H1 (cell line): ENCODE results near the gene ARHGAP8.

Experiments
- CHD1 ChIP-seq: IDR thresholded peaks from 2 replicates; pipeline ENCODE4 v1.6.1; 2012; ENCODE audit warnings: low read depth, low read length, improper control_type of control experiment
- CTCF ChIP-seq, 3 experiments: IDR thresholded peaks; 1 replicate in 2 of 3; 2 replicates in 1 of 3; pipeline versions ENCODE4 v1.5.1 to v1.6.1; 2011; ENCODE audit warnings: low read length in 3 of 3, mild to moderate bottlenecking in 3 of 3, inconsistent platforms in 2 of 3, low read depth in 1 of 3, moderate library complexity in 1 of 3; ENCODE audit not compliant: insufficient read depth in 1 of 3; ENCODE audit errors: control extremely low read depth in 1 of 3
- EZH2 ChIP-seq: fragments of 200-600 bp; sonication (generic); IDR thresholded peaks from 2 replicates; pipeline ENCODE4 v1.7.1; 2012; ENCODE audit warnings: low read depth, mild to moderate bottlenecking, moderate library complexity, low read length, inconsistent platforms; ENCODE audit not compliant: severe bottlenecking
- MAX ChIP-seq: IDR thresholded peaks from 2 replicates; pipeline ENCODE4 v1.6.1; 2012; ENCODE audit warnings: inconsistent platforms
- NRF1 ChIP-seq: IDR thresholded peaks from 2 replicates; pipeline ENCODE4 v1.6.1; 2011; ENCODE audit warnings: mild to moderate bottlenecking, low read depth, low read length, improper control_type of control experiment
- POLR2A ChIP-seq, 2 experiments: IDR thresholded peaks; 1 replicate in 1 of 2; 2 replicates in 1 of 2; pipeline ENCODE4 v1.6.1; 2011; ENCODE audit warnings: low read depth in 2 of 2, low read length in 2 of 2, mild to moderate bottlenecking in 2 of 2; ENCODE audit errors: control extremely low read depth in 1 of 2
- POU5F1 ChIP-seq: IDR thresholded peaks from 2 replicates; pipeline ENCODE4 v1.6.1; 2011; ENCODE audit warnings: low read depth, mild to moderate bottlenecking, low read length, moderate library complexity
- TAF1 ChIP-seq: IDR thresholded peaks from 2 replicates; pipeline ENCODE4 v1.6.1; 2011; ENCODE audit warnings: mild to moderate bottlenecking, low read depth, low read length
- YY1 ChIP-seq: IDR thresholded peaks from 2 replicates; pipeline ENCODE4 v1.6.1; 2011; ENCODE audit warnings: low read depth, mild to moderate bottlenecking, low read length

- TF ChIP-seq YY1 (no peak), POU5F1 (no peak), TAF1 (no peak), CTCF (IDR thresholded peaks at IDR 0.05; ENCODE audit: control extremely low read depth in 1 of 3, insufficient read depth in 1 of 3, low read depth in 1 of 3, low read length in 3 of 3) (no peak), CHD1 (no peak), MAX (no peak), NRF1 (no peak), POLR2A (IDR thresholded peaks at IDR 0.05; ENCODE audit: control extremely low read depth in 1 of 2, low read depth in 2 of 2, low read length in 2 of 2) (no peak), EZH2 (no peak)
Observed at GRCh38 chr22:44892803-44893730, 140.7 kb downstream of the ARHGAP8 start.
